Peyer's patch (tissue), 4 donors: ENCODE data around the gene CHST15.

ENCODE experiments used
- POLR2A ChIP-seq, 2 donors: fragments of 450-650 bp; IDR thresholded peaks; one replicate each; pipeline ENCODE4 v1.5.1; 2017; ENCODE audit warnings: antibody characterized with exemption in 2 of 2, mild to moderate bottlenecking in 2 of 2, moderate library complexity in 2 of 2
- TF ChIP-seq, protein P1 (sequence below), 6 experiments: fragments of 450-650 bp in 4 of 6; fragments of 200-600 bp in 2 of 6; sonication (generic) in 1 of 6; IDR thresholded peaks; one replicate each; pipeline ENCODE4 v1.5.1; 2017 to 2019; ENCODE audit warnings: antibody characterized with exemption in 6 of 6, mild to moderate bottlenecking in 3 of 6, moderate library complexity in 1 of 6

DNA sequence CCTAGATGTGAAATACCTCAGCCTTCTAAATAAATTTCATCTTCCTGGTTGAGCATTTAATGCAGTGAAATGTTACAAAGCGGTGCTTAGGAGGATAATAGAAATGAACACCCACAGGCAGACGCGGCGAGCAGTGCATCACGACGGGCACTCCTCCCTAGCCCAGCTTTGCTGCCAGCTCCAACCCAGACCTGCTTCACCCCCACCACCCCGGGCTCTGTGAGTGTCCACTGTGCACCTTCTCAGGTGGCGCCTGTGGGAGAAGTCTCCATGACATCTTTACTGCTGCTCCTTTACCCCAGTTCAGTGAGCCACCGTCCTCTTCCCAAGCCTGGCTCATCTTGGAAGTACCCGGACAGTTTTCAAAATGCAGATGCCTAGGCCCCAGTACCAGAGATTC lies 5.2 kb upstream of the CHST15 start:
- TF ChIP-seq, protein P1, sequence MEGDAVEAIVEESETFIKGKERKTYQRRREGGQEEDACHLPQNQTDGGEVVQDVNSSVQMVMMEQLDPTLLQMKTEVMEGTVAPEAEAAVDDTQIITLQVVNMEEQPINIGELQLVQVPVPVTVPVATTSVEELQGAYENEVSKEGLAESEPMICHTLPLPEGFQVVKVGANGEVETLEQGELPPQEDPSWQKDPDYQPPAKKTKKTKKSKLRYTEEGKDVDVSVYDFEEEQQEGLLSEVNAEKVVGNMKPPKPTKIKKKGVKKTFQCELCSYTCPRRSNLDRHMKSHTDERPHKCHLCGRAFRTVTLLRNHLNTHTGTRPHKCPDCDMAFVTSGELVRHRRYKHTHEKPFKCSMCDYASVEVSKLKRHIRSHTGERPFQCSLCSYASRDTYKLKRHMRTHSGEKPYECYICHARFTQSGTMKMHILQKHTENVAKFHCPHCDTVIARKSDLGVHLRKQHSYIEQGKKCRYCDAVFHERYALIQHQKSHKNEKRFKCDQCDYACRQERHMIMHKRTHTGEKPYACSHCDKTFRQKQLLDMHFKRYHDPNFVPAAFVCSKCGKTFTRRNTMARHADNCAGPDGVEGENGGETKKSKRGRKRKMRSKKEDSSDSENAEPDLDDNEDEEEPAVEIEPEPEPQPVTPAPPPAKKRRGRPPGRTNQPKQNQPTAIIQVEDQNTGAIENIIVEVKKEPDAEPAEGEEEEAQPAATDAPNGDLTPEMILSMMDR (IDR thresholded peaks at IDR 0.05): no peak
- TF ChIP-seq POLR2A (IDR thresholded peaks at IDR 0.05): no peak
